Breast epithelium (tissue), 4 donors: Measurements from ENCODE around the gene NR6A1. TPM values are rescaled to one million over a fixed set of nuclear protein-coding genes. Genes with fewer than 3 reads are reported as not detected.

Source experiments
- DNase-seq, 2 donors: peaks; one replicate each; pipeline ENCODE4 v3.0.0-alpha.2; 2019; ENCODE audit warnings: low spot score in 2 of 2
- H3K27ac ChIP-seq, 2 donors: fragments of 200-600 bp; sonication (generic) in 1 of 2; one replicate each; pipeline ENCODE4 v1.5.1; 2016 to 2019; ENCODE audit warnings: mild to moderate bottlenecking in 1 of 2
- H3K27me3 ChIP-seq, 2 donors: fragments of 200-600 bp; sonication (generic) in 1 of 2; one replicate each; pipeline versions ENCODE4 v1.5.1 to v1.6.0; 2017 to 2019; ENCODE audit warnings: control low read depth in 1 of 2, mild to moderate bottlenecking in 1 of 2
- H3K36me3 ChIP-seq: fragments of 200-600 bp; one replicate; pipeline ENCODE4 v1.5.1; 2019
- H3K4me1 ChIP-seq, 2 donors: fragments of 200-600 bp; sonication (generic); one replicate each; pipeline ENCODE4 v1.5.1; 2016 to 2019; ENCODE audit warnings: control low read depth in 1 of 2
- H3K4me3 ChIP-seq, 3 donors: fragments of 200-600 bp; sonication (generic); 1 replicate in 2 of 3; 2 replicates in 1 of 3; pipeline ENCODE4 v1.5.1; 2016 to 2019; ENCODE audit warnings: mild to moderate bottlenecking in 3 of 3, moderate library complexity in 2 of 3
- H3K9me3 ChIP-seq, 2 donors: fragments of 200-600 bp; sonication (generic) in 1 of 2; one replicate each; pipeline ENCODE4 v1.5.1; 2016 to 2019; ENCODE audit warnings: control low read depth in 1 of 2
- CTCF ChIP-seq, 3 donors: fragments of 450-650 bp; IDR thresholded peaks; one replicate each; pipeline ENCODE4 v1.5.1; 2016 to 2017; ENCODE audit warnings: antibody characterized with exemption in 3 of 3, mild to moderate bottlenecking in 3 of 3, moderate library complexity in 3 of 3
- POLR2A ChIP-seq: fragments of 450-650 bp; IDR thresholded peaks from one replicate; pipeline ENCODE4 v1.6.1; 2016; ENCODE audit warnings: antibody characterized with exemption, mild to moderate bottlenecking, moderate library complexity
- POLR2AphosphoS5 ChIP-seq, 3 donors: sonication (generic); formaldehyde crosslinking; IDR thresholded peaks; one replicate each; pipeline ENCODE4 v1.6.1; 2017; ENCODE audit warnings: antibody characterized with exemption in 3 of 3
- intact Hi-C: fragments of 100-400 bp; cut with DNase I; formaldehyde crosslinking; loops from one replicate; pipeline ENCODE4 v1.15.1; 2023; ENCODE audit warnings: low total_unique reads
- total RNA-seq, 3 donors: library from RNA; depleted of rRNA; stranded (reverse); fragments of >200 nt; gene quantifications; one replicate each; pipeline ENCODE4 v1.1.0, GENCODE V29; 2016

NR6A1 gene
- total RNA-seq, 3 donors from 2014 or later, result 1.3 to 5.3 (median 3.9) TPM

- H3K4me3 ChIP-seq, result no peak overlapping the region
Observed at GRCh38 chr9:124749781-124750180, 21.3 kb downstream of the NR6A1 start.

GRCh38 chr9:124749284-124749683 is 21.8 kb downstream of the NR6A1 start:
- Histone ChIP-seq H3K4me1 (no peaks in the 10 kb centered on the region), H3K36me3 (no peaks in the 10 kb centered on the region), H3K27me3 (no peaks in the 10 kb centered on the region), H3K9me3 (no peaks in the 10 kb centered on the region), H3K27ac (no peak overlapping the region), H3K4me3 (no peak overlapping the region)
- no peak for TF ChIP-seq POLR2A
- TF ChIP-seq POLR2AphosphoS5 (IDR thresholded peaks at IDR 0.05), result no peak
- no peak for TF ChIP-seq CTCF (IDR thresholded peaks at IDR 0.05)
- no peak for DNase-seq
- intact Hi-C loops, result no loop called here

More at GRCh38 chr9:124749781-124750180, 21.3 kb downstream of the NR6A1 start:
- no peaks in the 10 kb centered on the region for H3K4me1 ChIP-seq
- no peaks in the 10 kb centered on the region for H3K27me3 ChIP-seq
- no peaks in the 10 kb centered on the region for H3K9me3 ChIP-seq
- DNase-seq, result no peak
- no peaks in the 10 kb centered on the region for H3K36me3 ChIP-seq
- H3K27ac ChIP-seq, result no peak overlapping the region
- TF ChIP-seq POLR2AphosphoS5 (IDR thresholded peaks at IDR 0.05) (no peak), CTCF (IDR thresholded peaks at IDR 0.05) (no peak), POLR2A (no peak)
- intact Hi-C loops, result no loop called here

GRCh38 chr9:124747065-124747464 is 24.0 kb downstream of the NR6A1 start:
- Histone ChIP-seq H3K4me1 (no peaks in the 10 kb centered on the region), H3K9me3 (no peaks in the 10 kb centered on the region), H3K36me3 (no peaks in the 10 kb centered on the region), H3K27me3 (no peaks in the 10 kb centered on the region), H3K4me3 (no peak overlapping the region), H3K27ac (no peak overlapping the region)
- TF ChIP-seq POLR2AphosphoS5 (IDR thresholded peaks at IDR 0.05) (no peak), POLR2A (no peak), CTCF (IDR thresholded peaks at IDR 0.05) (no peak)
- no peak for DNase-seq
- intact Hi-C loops, result no loop called here

GRCh38 chr9:124743686-124744348 is 27.3 kb downstream of the NR6A1 start:
- intact Hi-C loops, result no loop called here

More at GRCh38 chr9:124743686-124744348, 27.3 kb downstream of the NR6A1 start:
- no peak for DNase-seq
- H3K27me3 ChIP-seq, result no peaks in the 10 kb centered on the region
- H3K9me3 ChIP-seq, result no peaks in the 10 kb centered on the region
- H3K4me3 ChIP-seq, result no peak overlapping the region
- no peaks in the 10 kb centered on the region for H3K36me3 ChIP-seq
- H3K4me1 ChIP-seq, result no peaks in the 10 kb centered on the region
- TF ChIP-seq POLR2A (no peak), CTCF (IDR thresholded peaks at IDR 0.05) (no peak), POLR2AphosphoS5 (IDR thresholded peaks at IDR 0.05) (no peak)
- H3K27ac ChIP-seq, result no peak overlapping the region
